Retina (tissue), 1 donor: Measurements from ENCODE around the gene IFNA4.

Experiments
- DNase-seq: peaks from one replicate; pipeline ENCODE4 v3.0.0-alpha.2; 2016

IFNA4 gene

GRCh38 chr9:21165516-21165915, 21.9 kb downstream of the IFNA4 start:
- no peak for DNase-seq

GRCh38 chr9:21160178-21160577, 27.2 kb downstream of the IFNA4 start:
- no peak for DNase-seq

- DNase-seq, result no peak
Measured at GRCh38 chr9:21155501-21155900, 31.9 kb downstream of the IFNA4 start.

- DNase-seq, result peak; percentile 23
Measured at GRCh38 chr9:21154018-21154608, 33.3 kb downstream of the IFNA4 start.

- DNase-seq, result peak; percentile 23
Measured at GRCh38 chr9:21153336-21154017, 33.9 kb downstream of the IFNA4 start.

GRCh38 chr9:21144603-21145002, 42.8 kb downstream of the IFNA4 start:
- DNase-seq, result no peak

GRCh38 chr9:21141427-21141882, 45.9 kb downstream of the IFNA4 start, which contains the start of gene IFNW1:
Gene IFNW1 (minus strand): TSS chr9:21141832. CDS start chr9:21141570, 262 bp downstream.
- DNase-seq, result no peak

GRCh38 chr9:21137020-21137419, 50.4 kb downstream of the IFNA4 start:
- DNase-seq, result no peak
